GM12892 (cell line): ENCODE data around the gene TRIM54.

Experiments
- POLR2A ChIP-seq: IDR thresholded peaks from 2 replicates; pipeline ENCODE4 v1.6.1; 2011; ENCODE audit warnings: low read depth, low read length, control low read depth
- POLR2AphosphoS5 ChIP-seq: IDR thresholded peaks from 2 replicates; pipeline ENCODE4 v1.6.1; 2011; ENCODE audit warnings: low read depth, low read length, control low read depth
- TAF1 ChIP-seq: IDR thresholded peaks from 2 replicates; pipeline ENCODE4 v1.6.1; 2011; ENCODE audit warnings: low read depth, mild to moderate bottlenecking, control low read depth, low read length, borderline replicate concordance

DNA sequence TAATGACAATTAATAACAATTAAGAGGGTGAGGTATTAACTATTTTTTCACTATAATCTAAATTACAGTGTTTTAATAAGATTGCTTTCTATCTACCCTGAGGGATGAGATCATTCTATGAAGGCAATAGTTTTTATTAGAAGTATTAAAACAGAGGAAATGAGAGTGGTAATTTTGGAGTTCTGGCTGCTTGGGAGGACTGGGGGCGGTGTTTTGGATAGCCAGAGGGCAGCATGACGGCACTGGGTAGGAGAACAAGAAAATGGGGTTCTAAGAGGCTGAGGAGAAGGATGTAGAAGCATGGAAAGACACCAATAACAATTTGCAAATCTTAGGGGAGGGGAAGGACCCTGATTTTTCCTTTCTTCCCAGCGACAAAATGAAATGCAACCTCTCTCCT lies 12.1 kb upstream of the TRIM54 start:
- TF ChIP-seq POLR2A (no peak), TAF1 (no peak), POLR2AphosphoS5 (no peak)
